ENCODE data around the gene SEC24B.
"Not testable (repeated sequence)": the region's sequence is repeated elsewhere in the genome, so short reads cannot be mapped to it uniquely, and the experiment has no call there.

The SEC24B gene

GRCh38 chr4:109447278-109447677 lies 13.7 kb downstream of the SEC24B start:
- Histone ChIP-seq H3K4me1 (ENCODE audit: insufficient read depth, low read length) (peaks cover 10% of the 10 kb centered on the region; the same call in 1 of the 2 replicates), H3K9me3 (ENCODE audit: control insufficient read depth, insufficient read depth, low read length) (no peaks in the 10 kb centered on the region; the same call in 1 of the 2 replicates), H3K9ac (ENCODE audit: low read depth, low read length) (no peak overlapping the region), H3K36me3 (ENCODE audit: insufficient read depth, low read length) (peaks cover 13% of the 10 kb centered on the region)

GRCh38 chr4:109451544-109452273 lies 18.1 kb downstream of the SEC24B start:
- Histone ChIP-seq H3K36me3 (ENCODE audit: insufficient read depth, low read length) (peaks cover 7% of the 10 kb centered on the region), H3K9me3 (ENCODE audit: control insufficient read depth, insufficient read depth, low read length) (no peaks in the 10 kb centered on the region; the same call in none of the 2 replicates), H3K4me1 (ENCODE audit: insufficient read depth, low read length) (no peaks in the 10 kb centered on the region), H3K9ac (ENCODE audit: low read depth, low read length) (no peak overlapping the region)

GRCh38 chr4:109453110-109453509 lies 19.5 kb downstream of the SEC24B start:
- H3K36me3 ChIP-seq (ENCODE audit: insufficient read depth, low read length); H3K9me3 ChIP-seq (ENCODE audit: control insufficient read depth, insufficient read depth, low read length); H3K9ac ChIP-seq (ENCODE audit: low read depth, low read length); H3K4me1 ChIP-seq (ENCODE audit: insufficient read depth, low read length): not testable (repeated sequence)

GRCh38 chr4:109462297-109462696 lies 28.7 kb downstream of the SEC24B start:
- peaks cover 4% of the 10 kb centered on the region; the same call in 1 of the 2 replicates for H3K4me1 ChIP-seq (ENCODE audit: insufficient read depth, low read length)
- no peaks in the 10 kb centered on the region for H3K9me3 ChIP-seq (ENCODE audit: control insufficient read depth, insufficient read depth, low read length)
- H3K9ac ChIP-seq (ENCODE audit: low read depth, low read length) = no peak overlapping the region
- peaks cover 14% of the 10 kb centered on the region for H3K36me3 ChIP-seq (ENCODE audit: insufficient read depth, low read length)

GRCh38 chr4:109462802-109463201 lies 29.2 kb downstream of the SEC24B start:
- Histone ChIP-seq H3K9me3 (ENCODE audit: control insufficient read depth, insufficient read depth, low read length) (no peaks in the 10 kb centered on the region), H3K36me3 (ENCODE audit: insufficient read depth, low read length) (peaks cover 14% of the 10 kb centered on the region), H3K9ac (ENCODE audit: low read depth, low read length) (no peak overlapping the region), H3K4me1 (ENCODE audit: insufficient read depth, low read length) (peaks cover 4% of the 10 kb centered on the region; the same call in 1 of the 2 replicates)

GRCh38 chr4:109465069-109465468 lies 31.5 kb downstream of the SEC24B start:
- Histone ChIP-seq H3K9ac (ENCODE audit: low read depth, low read length) (no peak overlapping the region), H3K9me3 (ENCODE audit: control insufficient read depth, insufficient read depth, low read length) (no peaks in the 10 kb centered on the region), H3K4me1 (ENCODE audit: insufficient read depth, low read length) (peaks cover 4% of the 10 kb centered on the region; the same call in 1 of the 2 replicates), H3K36me3 (ENCODE audit: insufficient read depth, low read length) (peaks cover 14% of the 10 kb centered on the region)

GRCh38 chr4:109469915-109470314 lies 36.3 kb downstream of the SEC24B start:
- H3K9me3 ChIP-seq (ENCODE audit: control insufficient read depth, insufficient read depth, low read length) = no peaks in the 10 kb centered on the region
- H3K4me1 ChIP-seq (ENCODE audit: insufficient read depth, low read length) = peaks cover 4% of the 10 kb centered on the region; the same call in 1 of the 2 replicates
- H3K9ac ChIP-seq (ENCODE audit: low read depth, low read length) = no peak overlapping the region
- H3K36me3 ChIP-seq (ENCODE audit: insufficient read depth, low read length) = no peaks in the 10 kb centered on the region; the same call in 1 of the 2 replicates

- Histone ChIP-seq H3K9ac (ENCODE audit: low read depth, low read length) (no peak overlapping the region), H3K9me3 (ENCODE audit: control insufficient read depth, insufficient read depth, low read length) (no peaks in the 10 kb centered on the region), H3K4me1 (ENCODE audit: insufficient read depth, low read length) (no peaks in the 10 kb centered on the region), H3K36me3 (ENCODE audit: insufficient read depth, low read length) (no peaks in the 10 kb centered on the region)
Observed at GRCh38 chr4:109472343-109472761, 38.7 kb downstream of the SEC24B start.

- Histone ChIP-seq H3K36me3 (ENCODE audit: insufficient read depth, low read length) (no peaks in the 10 kb centered on the region), H3K9ac (ENCODE audit: low read depth, low read length) (no peak overlapping the region), H3K9me3 (ENCODE audit: control insufficient read depth, insufficient read depth, low read length) (no peaks in the 10 kb centered on the region), H3K4me1 (ENCODE audit: insufficient read depth, low read length) (no peaks in the 10 kb centered on the region)
Observed at GRCh38 chr4:109473824-109474223, 40.2 kb downstream of the SEC24B start.

GRCh38 chr4:109486007-109486406 lies 52.4 kb downstream of the SEC24B start:
- no peaks in the 10 kb centered on the region for H3K9me3 ChIP-seq (ENCODE audit: control insufficient read depth, insufficient read depth, low read length)
- no peak overlapping the region for H3K9ac ChIP-seq (ENCODE audit: low read depth, low read length)
- H3K4me1 ChIP-seq (ENCODE audit: insufficient read depth, low read length) = no peaks in the 10 kb centered on the region
- 0 out of 2 replicates have a peak, but pooled peaks cover 4% of the 10 kb centered on the region for H3K36me3 ChIP-seq (ENCODE audit: insufficient read depth, low read length)

GRCh38 chr4:109494563-109494962 lies 60.9 kb downstream of the SEC24B start:
- Histone ChIP-seq H3K9ac (ENCODE audit: low read depth, low read length) (no peak overlapping the region), H3K4me1 (ENCODE audit: insufficient read depth, low read length) (no peaks in the 10 kb centered on the region), H3K36me3 (ENCODE audit: insufficient read depth, low read length) (peaks cover 13% of the 10 kb centered on the region), H3K9me3 (ENCODE audit: control insufficient read depth, insufficient read depth, low read length) (no peaks in the 10 kb centered on the region)

- Histone ChIP-seq H3K9me3 (ENCODE audit: control insufficient read depth, insufficient read depth, low read length) (no peaks in the 10 kb centered on the region), H3K4me1 (ENCODE audit: insufficient read depth, low read length) (no peaks in the 10 kb centered on the region), H3K9ac (ENCODE audit: low read depth, low read length) (no peak overlapping the region), H3K36me3 (ENCODE audit: insufficient read depth, low read length) (peaks cover 13% of the 10 kb centered on the region)
Observed at GRCh38 chr4:109495514-109495913, 61.9 kb downstream of the SEC24B start.

- Histone ChIP-seq H3K9ac (ENCODE audit: low read depth, low read length) (no peak overlapping the region), H3K4me1 (ENCODE audit: insufficient read depth, low read length) (no peaks in the 10 kb centered on the region), H3K9me3 (ENCODE audit: control insufficient read depth, insufficient read depth, low read length) (no peaks in the 10 kb centered on the region), H3K36me3 (ENCODE audit: insufficient read depth, low read length) (peaks cover 13% of the 10 kb centered on the region)
Observed at GRCh38 chr4:109496875-109497274, 63.3 kb downstream of the SEC24B start.

GRCh38 chr4:109497511-109497910 lies 63.9 kb downstream of the SEC24B start:
- no peak overlapping the region for H3K9ac ChIP-seq (ENCODE audit: low read depth, low read length)
- H3K4me1 ChIP-seq (ENCODE audit: insufficient read depth, low read length) = no peaks in the 10 kb centered on the region
- no peaks in the 10 kb centered on the region for H3K9me3 ChIP-seq (ENCODE audit: control insufficient read depth, insufficient read depth, low read length)
- H3K36me3 ChIP-seq (ENCODE audit: insufficient read depth, low read length) = peaks cover 13% of the 10 kb centered on the region

GRCh38 chr4:109499513-109499912 lies 65.9 kb downstream of the SEC24B start:
- Histone ChIP-seq H3K9ac (ENCODE audit: low read depth, low read length) (no peak overlapping the region), H3K36me3 (ENCODE audit: insufficient read depth, low read length) (peaks cover 12% of the 10 kb centered on the region), H3K9me3 (ENCODE audit: control insufficient read depth, insufficient read depth, low read length) (no peaks in the 10 kb centered on the region), H3K4me1 (ENCODE audit: insufficient read depth, low read length) (no peaks in the 10 kb centered on the region)
